ENCODE measurements around the gene TMX1. TPM values are rescaled to one million over a fixed set of nuclear protein-coding genes. Genes with fewer than 3 reads are reported as not detected.

Gene TMX1
- total and polyA plus RNA-seq, 2 experiments from 2014 or later: 61.5 to 126 TPM

DNA sequence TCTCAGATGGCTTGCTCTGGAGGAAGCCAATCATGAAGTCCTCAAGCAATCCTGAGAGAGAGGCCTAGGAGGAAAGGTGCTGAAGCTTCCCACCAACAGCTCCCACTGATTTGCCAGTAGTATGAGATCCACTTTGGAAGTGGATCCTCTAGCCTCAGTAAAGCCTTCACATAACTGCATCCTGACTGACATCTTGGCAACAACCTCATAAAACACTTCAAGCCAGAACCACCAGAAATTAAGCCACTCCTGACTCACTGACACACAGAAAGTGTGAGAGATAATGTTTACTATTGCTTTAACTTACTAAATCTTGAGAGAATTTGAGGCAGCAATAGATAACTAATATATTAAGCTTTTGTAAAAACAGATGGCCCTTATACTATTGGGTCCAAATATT, 11.7 kb upstream of the TMX1 start:
- Mint-ChIP-seq H3K4me3 (no peak overlapping the region), H3K27me3 (ENCODE audit: insufficient read depth, low read depth, poor library complexity) (no peaks in the 10 kb centered on the region), H3K36me3 (ENCODE audit: low read depth) (peaks cover 4% of the 10 kb centered on the region; the same call in 2 of the 3 replicates), H3K9me3 (peaks cover 9% of the 10 kb centered on the region), H3K27ac (no peak overlapping the region), H3K4me1 (no peaks in the 10 kb centered on the region)
- Histone ChIP-seq H3K4me2 (no peak overlapping the region), H3K4me1 (ENCODE audit: insufficient read depth) (no peaks in the 10 kb centered on the region), H3K27ac (ENCODE audit: low read depth) (no peak overlapping the region), H3K79me2 (replicated peaks; ENCODE audit: insufficient read depth) (no peaks in the 10 kb centered on the region), H3K4me3 (no peak overlapping the region), H3K9me2 (ENCODE audit: insufficient read depth) (0 out of 2 replicates have a peak, but pooled peaks cover 4% of the 10 kb centered on the region), H2AFZ (no peak overlapping the region), H4K20me1 (replicated peaks; ENCODE audit: insufficient read depth) (no peaks in the 10 kb centered on the region), H3K36me3 (ENCODE audit: insufficient read depth) (no peaks in the 10 kb centered on the region), H3F3A (replicated peaks; ENCODE audit: low read depth) (no peaks in the 10 kb centered on the region), H3K27me3 (ENCODE audit: insufficient read depth) (no peaks in the 10 kb centered on the region)
- DNase-seq (ENCODE audit: low spot score) (no peak), ATAC-seq (no peak)
- TF ChIP-seq STAT1 (IDR thresholded peaks at IDR 0.05; ENCODE audit: unreplicated experiment) (no peak), ZNF331 (CRISPR knock-in tag; IDR thresholded peaks at IDR 0.05; ENCODE audit: low read depth) (no peak)

GRCh38 chr14:51228890-51229289, 11.2 kb upstream of the TMX1 start:
- Histone ChIP-seq H3K4me1 (ENCODE audit: insufficient read depth) (no peaks in the 10 kb centered on the region), H3F3A (replicated peaks; ENCODE audit: low read depth) (no peaks in the 10 kb centered on the region), H3K9me2 (ENCODE audit: insufficient read depth) (0 out of 2 replicates have a peak, but pooled peaks cover 4% of the 10 kb centered on the region), H3K4me3 (no peak overlapping the region), H3K27me3 (ENCODE audit: insufficient read depth) (no peaks in the 10 kb centered on the region), H3K27ac (ENCODE audit: low read depth) (no peak overlapping the region), H3K4me2 (no peak overlapping the region), H3K36me3 (ENCODE audit: insufficient read depth) (no peaks in the 10 kb centered on the region), H4K20me1 (replicated peaks; ENCODE audit: insufficient read depth) (no peaks in the 10 kb centered on the region), H3K79me2 (replicated peaks; ENCODE audit: insufficient read depth) (no peaks in the 10 kb centered on the region), H2AFZ (no peak overlapping the region)
- no peak overlapping the region for H3K27ac Mint-ChIP-seq
- no peak for ATAC-seq
- H3K4me1 Mint-ChIP-seq: no peaks in the 10 kb centered on the region
- H3K27me3 Mint-ChIP-seq (ENCODE audit: insufficient read depth, low read depth, poor library complexity): no peaks in the 10 kb centered on the region
- no peak for DNase-seq (ENCODE audit: low spot score)
- H3K36me3 Mint-ChIP-seq (ENCODE audit: low read depth): no peaks in the 10 kb centered on the region
- H3K4me3 Mint-ChIP-seq: no peak overlapping the region
- peaks cover 4% of the 10 kb centered on the region; the same call in 2 of the 3 replicates for H3K9me3 Mint-ChIP-seq
- TF ChIP-seq ZNF462 (CRISPR knock-in tag; IDR thresholded peaks at IDR 0.05) (no peak), POLR2AphosphoS5 (IDR thresholded peaks at IDR 0.05; ENCODE audit: low read depth) (no peak), NANOG (IDR thresholded peaks at IDR 0.05; ENCODE audit: borderline replicate concordance) (no peak), EZH2phosphoT487 (IDR thresholded peaks at IDR 0.05; ENCODE audit: unreplicated experiment) (no peak), STAT1 (IDR thresholded peaks at IDR 0.05; ENCODE audit: unreplicated experiment) (no peak), ETS1 (IDR thresholded peaks at IDR 0.05) (no peak), CREB1 (CRISPR knock-in tag; IDR thresholded peaks at IDR 0.05; ENCODE audit: low read depth) (no peak)
- TF ChIP-seq, protein P1, sequence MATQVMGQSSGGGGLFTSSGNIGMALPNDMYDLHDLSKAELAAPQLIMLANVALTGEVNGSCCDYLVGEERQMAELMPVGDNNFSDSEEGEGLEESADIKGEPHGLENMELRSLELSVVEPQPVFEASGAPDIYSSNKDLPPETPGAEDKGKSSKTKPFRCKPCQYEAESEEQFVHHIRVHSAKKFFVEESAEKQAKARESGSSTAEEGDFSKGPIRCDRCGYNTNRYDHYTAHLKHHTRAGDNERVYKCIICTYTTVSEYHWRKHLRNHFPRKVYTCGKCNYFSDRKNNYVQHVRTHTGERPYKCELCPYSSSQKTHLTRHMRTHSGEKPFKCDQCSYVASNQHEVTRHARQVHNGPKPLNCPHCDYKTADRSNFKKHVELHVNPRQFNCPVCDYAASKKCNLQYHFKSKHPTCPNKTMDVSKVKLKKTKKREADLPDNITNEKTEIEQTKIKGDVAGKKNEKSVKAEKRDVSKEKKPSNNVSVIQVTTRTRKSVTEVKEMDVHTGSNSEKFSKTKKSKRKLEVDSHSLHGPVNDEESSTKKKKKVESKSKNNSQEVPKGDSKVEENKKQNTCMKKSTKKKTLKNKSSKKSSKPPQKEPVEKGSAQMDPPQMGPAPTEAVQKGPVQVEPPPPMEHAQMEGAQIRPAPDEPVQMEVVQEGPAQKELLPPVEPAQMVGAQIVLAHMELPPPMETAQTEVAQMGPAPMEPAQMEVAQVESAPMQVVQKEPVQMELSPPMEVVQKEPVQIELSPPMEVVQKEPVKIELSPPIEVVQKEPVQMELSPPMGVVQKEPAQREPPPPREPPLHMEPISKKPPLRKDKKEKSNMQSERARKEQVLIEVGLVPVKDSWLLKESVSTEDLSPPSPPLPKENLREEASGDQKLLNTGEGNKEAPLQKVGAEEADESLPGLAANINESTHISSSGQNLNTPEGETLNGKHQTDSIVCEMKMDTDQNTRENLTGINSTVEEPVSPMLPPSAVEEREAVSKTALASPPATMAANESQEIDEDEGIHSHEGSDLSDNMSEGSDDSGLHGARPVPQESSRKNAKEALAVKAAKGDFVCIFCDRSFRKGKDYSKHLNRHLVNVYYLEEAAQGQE (IDR thresholded peaks at IDR 0.05; ENCODE audit: unreplicated experiment): no peak
- TF ChIP-seq, protein P2, sequence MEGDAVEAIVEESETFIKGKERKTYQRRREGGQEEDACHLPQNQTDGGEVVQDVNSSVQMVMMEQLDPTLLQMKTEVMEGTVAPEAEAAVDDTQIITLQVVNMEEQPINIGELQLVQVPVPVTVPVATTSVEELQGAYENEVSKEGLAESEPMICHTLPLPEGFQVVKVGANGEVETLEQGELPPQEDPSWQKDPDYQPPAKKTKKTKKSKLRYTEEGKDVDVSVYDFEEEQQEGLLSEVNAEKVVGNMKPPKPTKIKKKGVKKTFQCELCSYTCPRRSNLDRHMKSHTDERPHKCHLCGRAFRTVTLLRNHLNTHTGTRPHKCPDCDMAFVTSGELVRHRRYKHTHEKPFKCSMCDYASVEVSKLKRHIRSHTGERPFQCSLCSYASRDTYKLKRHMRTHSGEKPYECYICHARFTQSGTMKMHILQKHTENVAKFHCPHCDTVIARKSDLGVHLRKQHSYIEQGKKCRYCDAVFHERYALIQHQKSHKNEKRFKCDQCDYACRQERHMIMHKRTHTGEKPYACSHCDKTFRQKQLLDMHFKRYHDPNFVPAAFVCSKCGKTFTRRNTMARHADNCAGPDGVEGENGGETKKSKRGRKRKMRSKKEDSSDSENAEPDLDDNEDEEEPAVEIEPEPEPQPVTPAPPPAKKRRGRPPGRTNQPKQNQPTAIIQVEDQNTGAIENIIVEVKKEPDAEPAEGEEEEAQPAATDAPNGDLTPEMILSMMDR (conservative IDR thresholded peaks at IDR 0.05; ENCODE audit: low read depth in 2 of 2): no peak

Data from GM23338 (cell line).